Right renal pelvis (tissue), 4 donors: Measurements from ENCODE around the gene ZNF473. TPM values are rescaled to one million over a fixed set of nuclear protein-coding genes. Genes with fewer than 3 reads are reported as not detected.

Source experiments
- DNase-seq, 4 donors: peaks; one replicate each; pipeline ENCODE4 v3.0.0-alpha.2; 2013; ENCODE audit warnings: low read depth in 4 of 4, low spot score in 3 of 4, missing footprints in 1 of 4
- polyA plus RNA-seq, 4 donors: library from polyadenylated mRNA; unstranded; fragments of 120-200 nt; gene quantifications; one replicate each; pipeline ENCODE4 v1.2.1, GENCODE V29; 2013; ENCODE audit not compliant: insufficient read length in 4 of 4

The ZNF473 gene
- 10 to 100 TPM; 13.4 to 16.1 (median 15.7) TPM for polyA plus RNA-seq

GRCh38 chr19:50025794-50026549 is at the start of gene ZNF473:
ZNF473 (plus strand) TSS chr19:50026005; CDS start chr19:50031083, 5,078 bp downstream.
- peak in 1 of 4 donors; percentile 92 for DNase-seq

DNA sequence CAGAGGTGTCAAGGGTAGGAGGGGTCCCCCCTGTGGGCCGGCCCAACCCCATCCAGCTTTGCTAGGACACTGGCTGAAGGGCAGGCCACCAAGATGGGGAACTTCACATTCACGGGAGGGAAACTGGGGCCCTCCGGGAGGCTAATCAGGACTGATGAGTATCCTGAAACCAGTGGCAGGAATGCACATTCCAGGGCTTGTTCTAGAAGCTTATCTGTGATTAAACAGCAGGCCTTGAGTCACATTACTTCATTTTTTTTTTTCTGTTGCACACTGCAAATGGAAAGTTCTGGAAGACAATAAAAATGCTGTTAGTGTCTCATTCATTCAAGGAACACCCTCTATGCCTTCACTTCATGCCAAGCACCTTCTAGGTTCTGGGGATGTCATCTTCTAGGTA is 49.3 kb upstream of the ZNF473 start:
- DNase-seq = no peak

DNA sequence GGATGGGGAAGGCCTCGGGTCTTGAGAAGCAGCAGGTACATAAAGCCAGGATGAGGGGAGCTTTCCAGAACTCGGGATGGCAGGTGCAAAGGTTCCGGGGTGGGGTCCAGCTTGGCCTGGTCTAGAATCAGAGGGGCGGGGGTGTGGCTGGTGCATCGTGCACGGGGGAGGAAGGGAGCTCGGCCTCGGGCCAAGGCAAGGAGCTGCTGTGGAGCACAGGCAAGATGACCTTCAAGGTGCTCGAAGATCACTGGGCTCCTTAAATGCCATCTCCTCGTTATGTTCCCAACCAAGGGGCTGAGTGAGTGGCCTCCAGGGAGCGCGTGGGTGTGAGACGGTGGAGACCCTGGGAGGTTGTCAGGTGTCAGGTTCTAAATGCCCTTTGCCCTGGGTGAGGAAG is 48.7 kb upstream of the ZNF473 start:
- DNase-seq = no peak

- DNase-seq = no peak
Observed at GRCh38 chr19:49977881-49978280, 47.9 kb upstream of the ZNF473 start.

- DNase-seq = no peak
Observed at GRCh38 chr19:49978324-49978723, 47.5 kb upstream of the ZNF473 start.

GRCh38 chr19:49981603-49982593 is 43.9 kb upstream of the ZNF473 start:
- DNase-seq = no peak

- peak in 2 of 4 donors; percentile 9 to 29 for DNase-seq
Observed at GRCh38 chr19:49983645-49984229, 42.1 kb upstream of the ZNF473 start.

DNA sequence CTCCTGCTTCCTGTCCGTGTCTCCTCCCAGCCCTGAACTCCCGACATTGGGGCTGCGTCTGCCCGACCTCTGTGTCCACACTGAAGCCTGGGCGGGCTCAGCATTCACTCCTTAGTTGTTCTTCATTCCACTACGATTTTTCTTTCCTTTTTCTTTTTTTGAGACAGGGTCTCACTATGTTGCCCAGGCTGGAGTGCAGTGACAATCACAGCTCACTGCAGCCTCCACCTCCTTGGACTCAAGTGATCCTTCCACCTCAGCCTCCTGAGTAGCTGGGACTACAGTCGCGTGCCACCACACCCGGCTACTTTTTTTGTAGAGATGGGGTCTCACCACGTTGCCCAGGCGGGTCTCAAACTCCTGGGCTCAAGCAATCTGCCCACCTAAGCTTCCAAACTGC is 41.3 kb upstream of the ZNF473 start:
- DNase-seq = no peak

- DNase-seq = no peak
Observed at GRCh38 chr19:49985871-49986270, 39.9 kb upstream of the ZNF473 start.

GRCh38 chr19:49986354-49986753 is 39.5 kb upstream of the ZNF473 start:
- no peak for DNase-seq

GRCh38 chr19:49987159-49987698 is 38.6 kb upstream of the ZNF473 start:
- peak; percentile 93 to 96 (median 94) for DNase-seq

DNA sequence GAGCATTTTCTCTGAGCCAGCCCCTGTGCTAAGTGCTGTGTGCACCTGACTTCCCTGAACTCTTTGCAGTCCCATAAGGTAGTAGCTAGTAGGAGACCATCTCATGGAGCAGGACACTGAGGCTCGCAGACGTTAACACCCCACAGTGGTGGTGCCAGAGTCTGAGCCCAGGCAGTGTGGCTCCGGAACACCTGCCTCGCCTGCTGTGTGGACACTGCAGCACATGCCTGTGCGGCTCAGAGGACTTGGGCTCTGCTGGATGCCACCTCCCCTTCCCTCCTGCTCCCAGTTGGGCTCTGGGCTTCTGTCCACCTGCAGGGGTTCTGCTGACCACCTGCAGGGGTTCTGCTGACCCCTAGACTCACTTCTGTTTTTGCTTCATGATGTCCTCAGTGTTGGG is 37.8 kb upstream of the ZNF473 start:
- no peak for DNase-seq

- DNase-seq = no peak
Observed at GRCh38 chr19:49988433-49988832, 37.4 kb upstream of the ZNF473 start.

- DNase-seq = peak in 1 of 4 donors; percentile 9
Observed at GRCh38 chr19:49997709-49998108, 28.1 kb upstream of the ZNF473 start.

- no peak for DNase-seq
Observed at GRCh38 chr19:49999371-50000010, 26.3 kb upstream of the ZNF473 start.

- DNase-seq = no peak
Observed at GRCh38 chr19:50000038-50000840, 25.6 kb upstream of the ZNF473 start.

- no peak for DNase-seq
Observed at GRCh38 chr19:50000841-50001557, 24.8 kb upstream of the ZNF473 start.

- DNase-seq = no peak
Observed at GRCh38 chr19:50001775-50002174, 24.0 kb upstream of the ZNF473 start.
